IMR-90 (cell line): ENCODE results near the gene PLD4. TPM values are rescaled to one million over a fixed set of nuclear protein-coding genes. Genes with fewer than 3 reads are reported as not detected.
A peak's percentile ranks its signal among the peaks of the same experiment; 100 is the strongest.

Experiments used
- ATAC-seq: fragments of 200-7000 bp; cut with Tn5 transposase; 2 replicates; pipeline ENCODE4 v1.9.1; 2020; ENCODE audit warnings: low read depth, mild to moderate bottlenecking, moderate library complexity
- BruUV-seq: library from RNA; stranded (reverse); fragments of 400-500 nt; replicated peaks from 2 replicates; lab custom pipeline; 2021; lab: Mats Ljungman, UMichigan
- CTCF ChIA-PET: fragments of 300-600 bp; formaldehyde crosslinking; extraction: SDS; loops from one replicate; lab custom pipeline; 2021; ENCODE audit warnings: antibody characterized with exemption; lab: Yijun Ruan, JAX
- POLR2A ChIA-PET: fragments of 300-600 bp; sonication (Branson Sonifier 250); formaldehyde crosslinking; loops from one replicate; lab custom pipeline; 2022; ENCODE audit warnings: antibody characterized with exemption; ENCODE audit not compliant: unreplicated experiment; lab: Charles Lee
- DNase-seq: peaks from one replicate; pipeline ENCODE4 v3.0.0; 2013
- H2AFZ ChIP-seq: replicated peaks from 2 replicates; pipeline ENCODE3; 2013; ENCODE audit warnings: low read length, mild to moderate bottlenecking; ENCODE audit not compliant: poor library complexity
- H2AK5ac ChIP-seq: 2 replicates; pipeline ENCODE4 v1.6.1; 2013; ENCODE audit warnings: low read depth, low read length, inconsistent platforms
- H2AK9ac ChIP-seq: replicated peaks from 2 replicates; pipeline ENCODE3; 2013; ENCODE audit warnings: mild to moderate bottlenecking, low read depth, low read length, moderate library complexity; ENCODE audit not compliant: poor library complexity
- H2BK120ac ChIP-seq: 2 replicates; pipeline ENCODE4 v1.6.1; 2013; ENCODE audit warnings: low read depth, low read length, inconsistent platforms
- H2BK15ac ChIP-seq: 3 replicates; pipeline ENCODE4 v1.6.1; 2013; ENCODE audit warnings: low read depth, low read length, inconsistent platforms
- H2BK20ac ChIP-seq: 2 replicates; pipeline ENCODE4 v1.6.1; 2013; ENCODE audit warnings: low read depth, mild to moderate bottlenecking, inconsistent platforms, low read length, moderate library complexity
- H2BK5ac ChIP-seq: 2 replicates; pipeline ENCODE4 v1.6.1; 2013; ENCODE audit warnings: mild to moderate bottlenecking, low read depth, low read length, inconsistent platforms; ENCODE audit not compliant: poor library complexity, severe bottlenecking
- H3K14ac ChIP-seq: replicated peaks from 2 replicates; pipeline ENCODE4 v1.6.1; 2013; ENCODE audit warnings: low read depth, low read length, inconsistent platforms
- H3K18ac ChIP-seq: 2 replicates; pipeline ENCODE4 v1.6.1; 2013; ENCODE audit warnings: low read depth, low read length, control low read depth
- H3K23ac ChIP-seq: 2 replicates; pipeline ENCODE4 v1.6.1; 2013; ENCODE audit warnings: low read depth, low read length, inconsistent platforms
- H3K27ac ChIP-seq: 2 replicates; pipeline ENCODE4 v1.5.1; 2013; ENCODE audit warnings: mild to moderate bottlenecking, control low read depth, low read length; ENCODE audit not compliant: insufficient read depth
- H3K27me3 ChIP-seq: 2 replicates; pipeline ENCODE4 v1.6.1; 2013; ENCODE audit warnings: low read length; ENCODE audit not compliant: control insufficient read depth, insufficient read depth
- H3K36me3 ChIP-seq: 2 replicates; pipeline ENCODE4 v1.6.1; 2013; ENCODE audit warnings: low read length, mixed read lengths; ENCODE audit not compliant: control insufficient read depth, insufficient read depth
- H3K4ac ChIP-seq: 2 replicates; pipeline ENCODE4 v1.6.1; 2013; ENCODE audit warnings: low read depth, low read length, inconsistent platforms
- H3K4me1 ChIP-seq: 2 replicates; pipeline ENCODE4 v1.6.1; 2013; ENCODE audit warnings: low read length, mixed read lengths; ENCODE audit not compliant: control insufficient read depth, insufficient read depth
- H3K4me2 ChIP-seq: 2 replicates; pipeline ENCODE4 v1.6.1; 2013; ENCODE audit warnings: low read depth, mild to moderate bottlenecking, control low read depth, low read length, moderate library complexity
- H3K4me3 ChIP-seq: 2 replicates; pipeline ENCODE4 v1.5.1; 2013; ENCODE audit warnings: low read depth, mild to moderate bottlenecking, control low read depth, low read length, moderate library complexity; ENCODE audit not compliant: insufficient read depth
- H3K56ac ChIP-seq: 2 replicates; pipeline ENCODE4 v1.6.1; 2013; ENCODE audit warnings: low read length, inconsistent platforms; ENCODE audit not compliant: insufficient read depth; ENCODE audit errors: extremely low read depth
- H3K79me1 ChIP-seq, 2 experiments: 2 replicates each; pipeline ENCODE4 v1.6.1; 2013; ENCODE audit warnings: low read length in 2 of 2, inconsistent platforms in 1 of 2, low read depth in 1 of 2
- H3K9ac ChIP-seq: 2 replicates; pipeline ENCODE4 v1.6.1; 2013; ENCODE audit warnings: low read depth, low read length, control low read depth
- H3K9me1 ChIP-seq: 2 replicates; pipeline ENCODE4 v1.6.1; 2013; ENCODE audit warnings: low read length, inconsistent platforms; ENCODE audit not compliant: insufficient read depth
- H3K9me3 ChIP-seq: 2 replicates; pipeline ENCODE4 v1.6.1; 2013; ENCODE audit warnings: low read length; ENCODE audit not compliant: control insufficient read depth, insufficient read depth
- H4K20me1 ChIP-seq: 2 replicates; pipeline ENCODE4 v1.6.1; 2013; ENCODE audit warnings: low read length, inconsistent platforms; ENCODE audit not compliant: insufficient read depth
- H4K5ac ChIP-seq: 2 replicates; pipeline ENCODE4 v1.6.1; 2013; ENCODE audit warnings: mild to moderate bottlenecking, low read depth, low read length, control low read depth
- H4K8ac ChIP-seq, 2 experiments: 2 replicates each; pipeline ENCODE4 v1.6.1; 2013; ENCODE audit warnings: low read depth in 2 of 2, low read length in 2 of 2, control low read depth in 1 of 2, inconsistent platforms in 1 of 2
- H4K91ac ChIP-seq: 2 replicates; pipeline ENCODE4 v1.6.1; 2013; ENCODE audit warnings: low read depth, low read length, inconsistent platforms; ENCODE audit not compliant: insufficient read depth
- BHLHE40 ChIP-seq: fragments of 150-350 bp; IDR thresholded peaks from 2 replicates; pipeline ENCODE4 v1.6.1; 2016; ENCODE audit warnings: mild to moderate bottlenecking, low read depth, low read length
- CTCF ChIP-seq: conservative IDR thresholded peaks from 2 replicates; pipeline ENCODE4 v1.5.1; 2012; ENCODE audit warnings: mild to moderate bottlenecking, low read depth, low read length, improper control_type of control experiment
- ELK1 ChIP-seq: fragments of 150-350 bp; IDR thresholded peaks from 2 replicates; pipeline ENCODE4 v1.6.1; 2016; ENCODE audit warnings: low read depth, mild to moderate bottlenecking, low read length, moderate library complexity, borderline replicate concordance
- FOS ChIP-seq: fragments of 150-350 bp; IDR thresholded peaks from 2 replicates; pipeline ENCODE4 v1.6.1; 2016; ENCODE audit warnings: low read depth, low read length
- MAFK ChIP-seq: IDR thresholded peaks from 2 replicates; pipeline ENCODE4 v1.6.1; 2012; ENCODE audit warnings: low read depth, low read length, improper control_type of control experiment
- MAZ ChIP-seq: IDR thresholded peaks from 2 replicates; pipeline ENCODE4 v1.6.1; 2012; ENCODE audit warnings: low read depth, mild to moderate bottlenecking, low read length, improper control_type of control experiment, moderate library complexity, borderline replicate concordance
- MXI1 ChIP-seq: IDR thresholded peaks from 2 replicates; pipeline ENCODE4 v1.6.1; 2012; ENCODE audit warnings: low read depth, mild to moderate bottlenecking, low read length, moderate library complexity, borderline replicate concordance
- NFE2L2 ChIP-seq: fragments of 150-350 bp; IDR thresholded peaks from 2 replicates; pipeline ENCODE4 v1.6.1; 2016; ENCODE audit warnings: low read depth, mild to moderate bottlenecking, low read length
- POLR2A ChIP-seq: IDR thresholded peaks from 2 replicates; pipeline ENCODE4 v1.6.1; 2012; ENCODE audit warnings: mild to moderate bottlenecking, low read depth, low read length
- RAD21 ChIP-seq: IDR thresholded peaks from 2 replicates; pipeline ENCODE4 v1.6.1; 2012; ENCODE audit warnings: low read length, improper control_type of control experiment
- RCOR1 ChIP-seq: IDR thresholded peaks from 2 replicates; pipeline ENCODE4 v1.6.1; 2012; ENCODE audit warnings: mild to moderate bottlenecking, low read length, improper control_type of control experiment; ENCODE audit not compliant: insufficient replicate concordance
- SMC3 ChIP-seq: fragments of 150-350 bp; IDR thresholded peaks from 2 replicates; pipeline ENCODE4 v1.6.1; 2016; ENCODE audit warnings: low read depth, mild to moderate bottlenecking, antibody characterized with exemption, low read length, moderate library complexity
- USF2 ChIP-seq: fragments of 150-350 bp; IDR thresholded peaks from 2 replicates; pipeline ENCODE4 v1.6.1; 2017; ENCODE audit warnings: mild to moderate bottlenecking, antibody characterized with exemption, low read length, low read depth
- WGBS, 2 experiments: methylation state at CpG; one replicate each; pipeline versions ENCODE4 v1.1.5 to v1.1.7; 2013; ENCODE audit warnings: missing lambda C conversion rate in 2 of 2; ENCODE audit not compliant: insufficient read length in 1 of 2; ENCODE audit errors: extremely low coverage in 2 of 2; 5-methylcytosine and 5-hydroxymethylcytosine counted together
- dilution Hi-C: fragments of 300-500 bp; cut with HindIII; formaldehyde crosslinking; loops from one replicate; pipeline ENCODE4 v1.14.3; 2018; ENCODE audit warnings: low sequenced_read_pairs; ENCODE audit not compliant: unreplicated experiment
- in situ Hi-C: fragments of 300-500 bp; cut with MboI; formaldehyde crosslinking; loops from 3 replicates; pipeline ENCODE4 v1.14.3; 2019; ENCODE audit warnings: low sequenced_read_pairs, inconsistent platforms, mixed read lengths
- intact Hi-C: fragments of 100-400 bp; cut with micrococcal nuclease; formaldehyde crosslinking; loops from 2 replicates; pipeline ENCODE4 v1.10.0; 2022
- polyA plus RNA-seq, 3 experiments: library from polyadenylated mRNA; depleted of rRNA; stranded (reverse); fragments of >200 nt; gene quantifications; 2 replicates each; pipeline ENCODE4 v1.2.3, GENCODE V29; 2012; ENCODE audit warnings: low replicate concordance in 1 of 3
- total RNA-seq: library from RNA; depleted of rRNA; stranded (reverse); fragments of >200 nt; gene quantifications from 2 replicates; pipeline ENCODE4 v1.2.3, GENCODE V29; 2012

Gene PLD4
- total and polyA plus RNA-seq, 2 of the 4 experiments (the other 2 are of a cell fraction) = 0.05 TPM; not detected in 1

- Histone ChIP-seq H3K36me3 (no peaks in the 10 kb centered on the region), H3K56ac (no peak overlapping the region), H3K18ac (no peak overlapping the region), H3K79me1 (no peaks in the 10 kb centered on the region), H4K20me1 (no peaks in the 10 kb centered on the region), H3K27me3 (peaks cover 53% of the 10 kb centered on the region), H4K91ac (no peak overlapping the region), H3K4me1 (peaks cover 2% of the 10 kb centered on the region; the same call in 1 of the 2 replicates), H2BK15ac (no peak overlapping the region), H2AK9ac (no peak overlapping the region), H2AK5ac (no peak overlapping the region), H2BK20ac (no peak overlapping the region), H4K5ac (no peak overlapping the region), H3K9me3 (no peaks in the 10 kb centered on the region), H3K23ac (no peak overlapping the region), H3K9me1 (no peaks in the 10 kb centered on the region), H2AFZ (peak overlapping the region; percentile 32), H4K8ac (no peak overlapping the region), H3K27ac (no peak overlapping the region), H3K4ac (no peak overlapping the region), H3K14ac (no peak overlapping the region), H3K4me3 (no peak overlapping the region), H3K4me2 (no peak overlapping the region), H2BK120ac (no peak overlapping the region), H3K9ac (no peak overlapping the region), H2BK5ac (no peak overlapping the region)
- TF ChIP-seq USF2 (no peak), NFE2L2 (no peak), RCOR1 (no peak), MXI1 (no peak), MAFK (no peak), BHLHE40 (no peak), FOS (no peak), CTCF (no peak), MAZ (no peak), POLR2A (no peak), SMC3 (no peak), ELK1 (no peak), RAD21 (no peak)
- in situ Hi-C loops (no loop called here), intact Hi-C loops (loop anchor here (5.0 kb wide), 1 partner anchor 42 kb away; no protein-coding TSS in a partner anchor), dilution Hi-C loops (loop anchor here (10.0 kb wide), 1 partner anchor 124 kb away; no protein-coding TSS in a partner anchor)
- ATAC-seq (no peak), DNase-seq (no peak)
- 54% methylated on average over 2 of the region's 10 CpGs; no CpG with 5 or more reads in 1 of the 2 experiments for WGBS, 2 experiments
- POLR2A ChIA-PET = no interaction called here
- CTCF ChIA-PET = no interaction called here
- no TSS peak for BruUV-seq
These were observed 6.0 kb downstream of the PLD4 start for GRCh38 chr14:104930526-104931303.
